ENCODE measurements around the gene PIK3AP1.
"Not testable (repeated sequence)": the region's sequence is repeated elsewhere in the genome, so short reads cannot be mapped to it uniquely, and the experiment has no call there.

The PIK3AP1 gene

DNA sequence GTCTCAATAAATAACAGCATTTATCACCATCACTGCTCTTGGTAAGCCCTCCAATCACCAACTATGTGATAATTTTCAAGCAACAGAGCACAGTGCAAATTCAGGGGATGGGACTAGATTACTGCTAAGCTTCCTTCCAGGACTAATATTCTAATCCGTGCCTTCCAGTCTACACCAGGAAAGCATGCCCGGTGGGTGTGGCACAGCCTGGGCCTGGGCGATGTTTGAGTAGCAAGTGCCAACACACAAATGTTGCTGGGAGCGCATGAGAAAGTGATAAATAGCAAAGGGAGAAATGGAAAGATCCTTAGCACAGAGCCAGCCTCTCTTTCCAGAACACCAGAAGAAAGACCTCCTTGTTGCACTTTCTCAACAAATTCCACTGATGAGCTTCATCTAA is 120.0 kb downstream of the PIK3AP1 start:
- DNase-seq = no peak

DNA sequence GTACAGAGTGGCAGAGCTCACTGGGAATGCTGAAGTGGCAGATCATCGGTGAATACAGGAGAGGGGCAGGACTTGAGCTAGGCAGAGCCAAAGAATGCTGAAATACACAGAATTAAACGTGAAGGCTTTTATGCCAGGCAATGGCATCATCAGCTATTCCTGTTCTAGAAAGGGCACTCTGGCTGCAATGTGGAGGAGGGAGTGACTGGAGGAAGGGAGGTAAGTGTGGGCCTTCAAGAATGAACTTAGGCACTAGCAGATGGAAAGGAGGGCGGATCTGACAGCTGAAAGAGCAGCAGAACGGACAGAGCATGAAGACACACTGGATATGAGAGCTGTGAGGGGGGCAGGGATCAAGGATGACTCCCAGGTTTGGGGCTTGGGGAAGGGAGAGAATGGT is 121.5 kb downstream of the PIK3AP1 start:
- no peak for DNase-seq

DNA sequence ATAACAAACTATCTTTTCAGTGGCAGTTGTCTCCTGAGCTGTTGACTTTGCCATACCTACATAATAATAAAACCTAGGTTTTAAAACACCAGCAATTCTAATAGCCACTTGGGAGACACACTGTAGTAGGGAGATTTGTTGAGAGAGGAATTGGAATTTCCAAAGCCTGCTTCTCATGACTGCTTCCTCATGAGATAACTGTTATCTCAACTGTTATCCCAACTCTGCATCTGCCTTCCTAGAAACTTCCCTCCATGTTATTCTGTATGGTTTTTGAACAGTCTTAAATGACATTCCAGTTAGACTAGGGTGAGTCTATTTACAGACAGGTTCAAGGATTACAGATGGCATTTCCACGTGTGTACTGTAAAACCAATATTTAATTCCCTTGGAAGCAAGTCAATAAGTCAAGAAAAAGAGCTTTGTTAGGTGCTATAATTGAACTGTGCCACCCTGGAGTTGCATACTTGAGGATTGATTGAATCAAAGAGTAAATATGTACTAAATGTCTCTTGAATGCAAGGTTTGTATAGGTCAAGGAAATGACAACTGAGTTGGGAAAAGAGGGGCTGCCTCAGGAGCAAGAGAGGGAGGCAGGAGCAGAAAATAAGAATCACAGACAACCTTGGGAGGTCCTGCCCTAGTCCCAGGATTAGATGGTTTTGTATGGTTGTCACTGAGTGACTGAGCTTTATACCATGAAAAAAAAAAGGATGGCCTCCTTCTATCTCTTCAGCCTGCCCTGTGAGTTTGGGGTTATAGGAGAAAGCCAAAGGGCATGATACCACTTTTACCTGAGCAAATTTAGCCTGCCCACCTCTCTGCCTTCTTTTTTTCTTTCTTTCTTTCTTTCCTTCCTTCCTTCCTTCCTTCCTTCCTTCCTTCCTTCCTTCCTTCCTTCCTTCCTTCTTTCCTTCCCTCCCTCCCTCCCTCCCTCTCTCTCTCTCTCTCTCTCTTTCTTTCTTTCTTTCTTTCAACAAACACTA is 123.6 kb downstream of the PIK3AP1 start:
- DNase-seq = no peak

DNA sequence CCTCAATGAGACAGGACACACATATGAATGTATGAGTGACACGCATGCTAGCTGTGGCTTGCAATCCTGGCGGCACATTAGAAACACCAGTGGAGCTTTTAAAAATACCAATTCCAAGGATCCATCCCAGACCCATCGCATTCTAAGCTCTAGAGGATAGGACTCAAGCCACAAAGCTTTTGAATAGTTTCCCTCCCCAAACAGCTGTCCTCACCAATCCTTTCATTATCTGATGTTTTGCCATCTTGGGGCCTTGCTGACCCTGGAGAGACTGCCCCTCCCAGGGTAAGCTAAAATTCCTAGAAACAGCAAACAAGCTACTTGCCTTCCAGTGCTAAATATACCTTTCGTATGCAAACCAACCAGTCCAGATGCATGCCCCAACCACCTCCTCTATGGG is 124.6 kb downstream of the PIK3AP1 start:
- DNase-seq = no peak

DNA sequence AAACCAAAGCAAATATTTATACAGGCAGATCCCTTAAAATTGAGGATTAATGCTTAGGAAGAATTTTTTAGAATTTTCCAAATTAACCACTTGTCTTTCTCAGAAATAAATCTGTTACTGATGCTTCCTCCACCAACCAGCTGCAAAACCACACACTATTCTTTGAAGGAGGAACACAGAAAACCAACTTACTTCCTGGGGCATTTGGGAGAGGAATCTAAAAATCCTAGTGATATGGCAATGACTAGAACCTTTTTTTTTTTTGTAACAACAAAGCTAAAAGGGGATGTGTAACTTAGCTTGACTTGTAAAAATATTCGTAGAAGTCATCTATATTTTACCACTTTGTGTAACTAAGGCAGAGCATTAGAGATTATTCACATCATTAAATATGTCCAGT is 128.4 kb downstream of the PIK3AP1 start:
- DNase-seq = no peak

DNA sequence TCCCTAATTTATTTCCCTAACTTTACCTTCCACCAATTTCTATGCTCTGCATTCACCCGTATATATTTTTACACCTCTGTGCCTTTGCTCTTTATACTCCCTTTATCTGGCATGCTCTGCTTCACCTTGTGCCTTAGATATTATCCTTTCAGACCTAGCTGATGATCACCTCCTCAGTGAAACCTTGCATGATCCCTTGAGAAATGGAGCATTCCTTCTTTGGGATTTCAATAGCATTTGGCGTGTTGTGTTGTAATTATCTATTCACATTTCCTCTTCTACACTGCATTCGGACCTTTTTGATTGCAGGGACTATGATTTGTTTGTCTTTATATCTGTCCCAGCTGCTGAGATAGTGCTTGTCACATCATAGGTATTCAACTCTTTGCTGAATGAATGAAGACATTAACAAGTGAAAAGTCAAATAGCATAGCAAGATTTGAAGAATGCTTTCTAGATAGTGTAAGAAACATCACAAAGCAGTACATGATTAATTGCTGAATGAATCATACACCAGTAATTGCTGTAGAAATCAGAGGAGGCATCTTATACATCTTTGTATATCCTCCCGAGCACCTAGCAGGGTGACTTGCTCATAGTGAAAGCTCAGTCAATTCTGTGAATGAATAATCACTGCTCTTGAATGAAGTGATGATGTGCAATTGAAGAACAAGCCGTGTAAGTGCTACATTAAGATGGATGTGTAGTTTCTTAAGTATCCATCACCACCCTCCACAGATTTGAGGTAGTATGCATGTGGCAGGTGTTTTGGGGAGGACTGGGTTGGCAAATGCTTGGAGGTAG is 131.5 kb downstream of the PIK3AP1 start:
- peak; percentile 44 for DNase-seq

DNA sequence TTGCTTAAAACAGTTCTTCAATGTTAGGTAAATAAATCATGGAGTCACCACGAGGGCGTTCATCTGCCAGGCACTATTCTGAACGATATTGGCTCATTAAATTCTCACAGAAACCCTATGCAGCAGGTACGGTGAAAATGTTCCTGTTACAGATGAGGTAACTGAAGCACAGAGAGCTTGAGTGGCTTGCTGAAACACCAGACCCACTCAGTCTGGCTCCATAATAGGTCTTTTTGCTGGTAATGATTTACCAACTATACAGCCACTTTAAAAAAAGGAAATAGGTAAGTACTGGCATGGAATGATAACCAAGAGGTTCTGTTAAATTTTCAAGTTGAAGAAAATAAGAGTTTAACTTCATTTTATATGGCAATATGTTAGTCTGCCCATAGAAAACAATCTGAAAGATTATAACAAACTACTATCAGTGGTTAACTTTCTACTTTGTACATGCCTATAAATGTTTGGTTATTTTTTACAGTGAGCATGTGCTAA is 132.2 kb downstream of the PIK3AP1 start:
- DNase-seq = no peak

DNA sequence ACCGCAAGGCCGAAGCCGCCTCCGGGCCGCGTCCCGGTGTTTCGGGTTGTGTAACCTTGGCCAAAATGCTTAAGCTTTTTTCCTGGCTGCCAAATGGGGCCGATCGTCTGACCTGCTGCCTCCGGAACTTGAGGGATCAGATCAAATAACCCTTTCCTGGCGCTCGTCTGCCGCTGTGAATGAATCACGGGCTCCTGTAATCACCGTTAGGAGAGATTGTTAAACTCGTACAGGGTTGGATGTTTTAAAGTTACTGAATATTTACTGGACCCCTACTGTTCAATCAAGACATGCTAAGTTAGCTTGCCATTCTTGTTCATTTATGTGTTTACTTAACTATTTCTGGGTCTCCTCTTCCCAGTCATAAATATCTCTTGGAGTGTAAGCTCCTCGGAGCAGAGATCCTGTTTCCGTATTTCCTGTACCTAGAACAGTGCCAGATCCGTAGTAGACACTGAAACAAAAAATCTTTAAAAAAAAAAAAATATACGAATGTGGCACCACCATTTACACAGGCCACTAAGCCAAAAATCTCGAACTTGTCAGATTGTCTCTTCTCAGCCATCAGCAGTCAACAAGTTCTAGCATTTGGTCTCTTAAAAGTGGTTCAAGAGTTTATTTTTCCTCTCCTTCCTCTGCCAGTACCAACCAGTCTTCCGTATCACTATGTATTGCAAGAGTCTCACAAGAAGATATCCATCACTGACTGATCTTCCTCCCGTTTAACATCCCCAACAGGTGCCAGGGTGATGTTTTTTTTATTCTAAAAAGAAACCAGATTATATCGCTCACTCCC is 132.9 kb downstream of the PIK3AP1 start:
- peak; percentile 87 for DNase-seq

DNA sequence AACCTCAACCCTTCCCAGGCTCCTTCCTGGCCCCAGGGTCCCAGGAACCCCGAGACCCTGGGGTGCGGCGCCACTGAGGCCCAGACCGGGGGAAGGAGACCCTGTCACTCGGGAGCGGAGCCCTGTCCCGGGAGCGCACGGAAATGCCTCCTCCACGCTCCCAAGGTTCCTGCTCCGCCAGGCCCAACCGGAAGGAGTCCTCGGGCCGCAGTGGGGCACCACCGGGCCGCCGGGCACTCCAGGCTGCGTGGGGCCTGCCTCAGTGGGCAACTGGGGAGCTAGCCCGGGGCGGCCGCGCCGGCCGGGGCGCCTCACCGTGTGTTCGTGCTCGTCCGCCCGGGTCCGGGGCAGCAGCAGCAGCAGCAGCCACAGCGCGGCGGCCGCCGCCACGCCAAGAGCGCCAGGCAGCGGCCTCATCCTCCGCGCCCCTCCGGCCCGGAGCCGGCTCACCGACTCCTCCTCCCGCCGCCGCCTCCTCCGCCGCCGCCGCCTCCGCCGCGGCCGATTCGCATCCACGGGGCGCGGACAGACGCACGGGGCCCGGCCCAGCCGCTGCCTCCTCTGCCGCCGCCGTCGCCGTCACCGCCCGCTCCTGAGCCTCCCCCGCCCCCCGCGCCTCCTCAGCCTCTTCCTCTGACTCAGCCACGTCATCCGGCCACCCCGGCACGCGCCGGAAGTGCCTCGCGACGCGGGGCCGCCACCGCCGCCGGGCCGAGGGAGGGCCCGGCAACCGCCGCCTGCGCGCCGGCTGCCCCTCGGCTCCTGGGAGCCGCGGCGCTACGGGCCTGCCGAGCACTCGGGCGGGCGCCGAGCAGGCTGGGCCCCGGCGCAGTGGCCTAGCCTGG is 133.7 kb downstream of the PIK3AP1 start, which contains the start of gene TM9SF3:
Gene TM9SF3 (minus strand): TSS at position 594 of the 845 bp plus-strand sequence. CDS start 177 bp downstream, at position 417.
- peak; percentile 87 for DNase-seq

DNA sequence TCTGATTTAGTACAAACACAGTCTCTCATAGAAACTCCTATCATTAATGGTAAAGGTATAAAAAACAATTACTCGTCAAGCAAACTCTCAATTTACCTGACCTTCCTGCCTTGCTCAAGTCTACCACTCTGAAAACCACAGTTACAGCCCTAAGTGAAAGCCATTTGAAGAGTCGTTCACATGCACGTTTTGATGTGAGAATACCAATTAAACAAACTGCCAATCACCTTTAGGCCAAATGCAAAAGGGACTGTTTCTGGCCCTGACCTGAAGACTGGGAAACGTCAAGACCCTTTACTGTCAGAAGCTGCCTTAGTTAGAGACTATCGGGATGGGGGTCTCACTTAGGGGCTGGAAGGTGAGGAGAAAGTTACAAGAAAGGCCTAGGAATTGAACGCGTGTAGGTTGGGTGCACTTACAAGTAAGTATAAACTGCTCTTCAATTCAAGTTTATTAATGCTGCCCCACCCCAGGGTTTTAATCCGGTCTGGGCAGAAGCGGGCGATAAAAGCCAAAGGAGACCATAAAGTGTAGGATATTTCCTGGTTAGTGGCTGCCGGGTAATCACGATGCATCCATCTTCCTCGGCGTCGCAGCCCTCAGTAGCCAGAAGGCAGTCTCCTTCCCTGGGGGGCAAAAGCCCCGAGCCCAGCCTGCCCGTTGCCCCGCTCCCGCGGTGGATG is 134.4 kb downstream of the PIK3AP1 start:
- peak; percentile 6 for DNase-seq

DNA sequence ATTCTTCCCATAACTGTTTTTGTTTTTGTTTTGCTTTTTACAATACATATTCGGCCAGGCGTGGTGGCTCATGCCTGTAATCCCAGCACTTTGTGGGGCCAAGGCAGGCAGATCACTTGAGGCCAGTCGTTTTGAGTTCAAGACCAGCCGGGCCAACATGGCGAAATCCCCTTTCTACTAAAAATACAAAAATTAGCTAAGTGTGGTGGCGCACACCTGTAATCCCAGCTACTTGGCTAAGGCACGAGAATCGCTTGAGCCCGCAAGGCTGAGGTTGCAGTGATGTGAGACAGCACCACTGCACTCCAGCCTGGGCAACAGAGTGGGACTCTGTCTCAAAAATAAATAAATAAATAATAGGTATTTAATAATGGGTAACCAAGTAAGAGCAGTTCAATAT is 135.8 kb downstream of the PIK3AP1 start:
- no peak for DNase-seq

DNA sequence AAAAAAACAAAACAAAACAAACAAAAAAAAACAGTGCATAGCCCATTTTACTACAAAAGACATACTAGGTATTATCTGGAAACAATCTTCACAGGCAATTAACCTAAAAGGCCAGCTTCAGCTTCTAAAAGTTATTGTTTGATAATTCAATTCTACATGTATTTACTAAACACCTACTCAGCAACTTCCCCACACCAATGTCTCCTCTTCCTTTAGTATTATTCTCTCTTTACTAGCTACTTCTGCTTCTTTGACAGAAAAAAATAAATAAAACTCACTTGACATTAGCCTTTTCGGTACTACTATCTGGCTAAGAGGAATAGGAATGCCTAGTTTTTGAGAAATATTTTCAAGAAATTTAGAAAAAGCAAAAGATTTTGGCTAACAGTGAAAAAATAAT is 136.3 kb downstream of the PIK3AP1 start:
- no peak for DNase-seq

DNA sequence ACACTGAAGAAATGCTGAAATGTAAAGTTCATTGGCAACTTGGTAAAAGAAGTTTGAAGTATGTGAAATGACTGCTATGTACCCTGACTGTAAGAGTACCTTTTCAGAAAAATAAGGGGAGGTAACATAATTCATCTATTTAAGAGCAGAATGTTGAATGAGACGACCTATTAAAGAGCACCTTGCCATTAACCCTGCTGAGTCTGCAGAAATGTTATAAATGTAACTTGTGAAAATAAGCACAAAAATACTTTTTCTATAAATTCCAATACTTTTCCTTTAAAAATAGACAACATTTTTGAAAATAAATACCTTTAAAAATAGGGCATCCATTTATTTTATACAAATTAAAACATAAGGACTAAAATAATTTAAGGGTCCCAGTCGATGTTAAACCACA is 141.2 kb downstream of the PIK3AP1 start:
- DNase-seq = no peak

DNA sequence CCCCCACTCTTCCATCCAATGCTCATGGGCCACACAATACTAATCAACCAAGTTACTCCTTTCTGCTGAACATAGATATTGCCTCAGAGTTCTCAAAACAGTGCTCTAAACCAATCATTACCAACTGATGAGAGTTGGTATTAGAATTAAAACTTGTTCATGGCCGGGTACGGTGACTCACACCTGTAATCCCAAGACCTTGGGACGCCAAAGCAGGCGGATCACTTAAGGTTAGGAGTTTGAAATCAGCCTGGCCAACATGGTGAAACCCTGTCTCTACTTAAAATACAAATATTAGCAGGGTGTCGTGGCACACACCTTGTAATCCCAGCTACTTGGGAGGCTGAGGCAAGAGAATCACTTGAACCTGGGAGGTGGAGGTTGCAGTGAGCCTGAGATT is 141.7 kb downstream of the PIK3AP1 start:
- no peak for DNase-seq

DNA sequence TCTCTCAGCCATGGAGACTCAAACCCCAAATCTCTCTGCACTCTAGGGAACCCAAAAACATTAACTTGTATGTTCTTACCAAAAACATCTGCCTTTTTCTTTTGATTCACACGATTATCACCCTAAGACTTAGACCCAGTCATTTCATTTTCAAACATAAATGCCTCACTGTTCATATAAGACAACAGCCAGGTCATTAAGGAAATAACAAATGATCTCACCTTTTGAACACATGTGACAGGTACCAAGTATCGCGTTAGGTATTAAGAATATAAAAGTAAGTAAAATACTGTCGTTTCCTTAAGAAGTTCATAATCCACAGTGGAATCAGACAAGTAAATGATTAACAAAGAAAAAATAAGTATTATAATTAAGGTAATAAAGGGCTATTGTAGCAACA is 142.3 kb downstream of the PIK3AP1 start:
- DNase-seq = no peak

DNA sequence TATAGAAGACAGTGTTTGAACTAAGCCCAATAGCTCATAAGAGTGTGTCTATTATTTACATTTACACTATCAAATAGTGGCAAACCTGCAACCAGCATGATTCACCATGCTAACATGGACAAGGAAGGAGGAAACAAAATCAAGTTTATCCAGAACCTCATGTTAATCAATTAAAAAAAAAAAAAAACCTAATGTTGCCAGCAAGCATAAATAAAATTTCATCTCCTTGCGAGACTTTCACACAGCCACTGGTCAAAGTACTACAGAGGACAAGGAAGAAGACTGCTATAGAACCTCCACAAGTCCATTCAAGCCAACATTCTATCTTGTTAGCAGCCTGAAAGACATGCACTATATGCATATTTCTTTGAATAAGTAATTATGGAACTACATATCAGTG is 143.2 kb downstream of the PIK3AP1 start:
- DNase-seq = no peak

DNA sequence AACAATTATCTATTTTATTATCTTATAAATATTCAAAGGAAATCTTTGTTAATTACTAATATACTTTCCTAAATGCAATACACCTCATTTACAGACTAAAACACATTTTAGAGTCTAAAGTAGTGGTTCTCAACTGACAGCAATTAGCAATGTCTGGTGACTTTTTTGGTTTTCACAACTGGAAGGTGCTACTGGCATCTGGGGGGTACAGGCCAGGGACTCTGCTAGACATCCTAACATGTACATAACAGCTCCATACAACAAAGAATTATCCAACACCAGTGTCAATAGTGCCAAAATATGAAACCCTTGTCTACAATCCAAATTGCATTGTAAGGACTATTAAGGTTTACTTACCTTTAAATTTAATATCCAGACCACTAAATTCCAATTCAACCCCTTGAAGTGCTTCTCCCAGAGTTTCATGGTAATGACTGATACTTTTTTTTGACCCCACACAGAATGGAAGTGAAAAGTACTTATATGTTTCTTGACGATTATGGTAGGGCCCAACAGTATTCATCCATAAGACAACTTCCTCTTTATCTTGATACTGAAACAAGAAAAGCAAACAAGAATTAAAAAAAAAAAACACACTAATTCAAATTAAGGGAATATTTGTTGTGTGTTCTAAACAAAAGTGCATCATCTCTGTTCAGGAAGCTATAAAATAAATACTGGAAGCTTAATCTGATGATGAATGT is 143.9 kb downstream of the PIK3AP1 start:
- no peak for DNase-seq

DNA sequence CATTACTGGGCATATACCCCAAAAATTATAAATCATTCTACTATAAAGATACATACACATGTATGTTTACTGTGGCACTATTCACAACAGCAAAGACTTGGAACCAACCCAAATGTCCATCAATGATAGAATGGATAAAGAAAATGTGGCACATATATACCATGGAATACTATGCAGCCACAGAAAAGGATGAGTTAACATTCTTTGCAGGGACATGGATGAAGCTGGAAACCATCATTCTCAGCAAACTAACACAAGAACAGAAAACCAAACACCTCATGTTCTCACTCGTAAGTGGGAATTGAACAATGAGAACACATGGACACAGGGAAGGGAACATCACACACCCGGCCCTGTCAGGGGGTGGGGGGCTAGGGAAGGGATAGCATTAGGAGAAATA is 145.8 kb downstream of the PIK3AP1 start:
- not testable (repeated sequence) for DNase-seq

DNA sequence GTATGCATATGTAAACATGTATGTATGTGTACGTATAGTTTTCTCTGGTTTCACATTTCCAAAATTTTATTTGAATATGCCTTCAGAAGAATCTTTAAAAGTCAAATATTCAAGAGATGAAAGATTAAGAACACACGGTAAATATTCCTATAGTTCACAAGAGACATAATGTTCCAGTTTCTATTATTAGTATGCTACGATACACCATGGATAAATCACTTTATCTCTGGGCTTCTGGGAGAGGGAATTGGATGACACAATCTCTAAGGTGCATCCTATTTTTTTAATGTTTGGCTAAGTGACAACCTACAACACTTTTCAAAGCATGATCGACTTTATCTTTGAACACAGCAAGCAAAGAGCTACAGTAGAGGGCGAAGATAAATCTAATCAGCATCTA is 147.3 kb downstream of the PIK3AP1 start:
- no peak for DNase-seq
